ENCODE results near the gene PHLDA3. TPM values are rescaled to one million over a fixed set of nuclear protein-coding genes. Genes with fewer than 3 reads are reported as not detected.

Gene PHLDA3
- total RNA-seq, 1 donor from 2014 or later: 74.8 TPM

GRCh38 chr1:201468501-201468843 lies 516 bp downstream of the PHLDA3 start:
- DNase-seq (ENCODE audit: extremely low read depth, low read depth, low spot score): no peak

DNA sequence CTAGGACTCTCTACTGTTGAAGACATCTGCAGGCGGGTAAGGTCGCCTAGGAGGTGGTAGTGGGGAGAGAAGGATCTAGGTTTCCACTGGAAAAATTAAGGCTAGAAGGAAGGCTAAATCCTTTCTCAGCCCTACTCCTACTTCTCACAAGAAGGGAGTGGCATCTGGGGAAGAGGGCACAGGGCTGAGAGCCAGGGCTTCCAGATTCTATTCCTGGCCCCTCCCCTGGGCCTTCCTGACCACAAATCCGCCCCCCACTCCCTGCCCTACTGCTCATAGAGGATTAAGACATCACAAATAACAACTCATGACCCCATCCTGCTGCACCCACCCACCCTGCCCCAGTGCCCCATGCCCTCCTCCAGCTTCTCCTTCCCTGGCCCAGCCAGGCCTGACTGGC lies 2.5 kb downstream of the PHLDA3 start:
- DNase-seq (ENCODE audit: extremely low read depth, low read depth, low spot score): no peak

- DNase-seq (ENCODE audit: extremely low read depth, low read depth, low spot score): no peak
Observed at GRCh38 chr1:201465698-201466290, 3.2 kb downstream of the PHLDA3 start.

GRCh38 chr1:201463071-201463552 lies 5.9 kb downstream of the PHLDA3 start:
- no peak for DNase-seq (ENCODE audit: extremely low read depth, low read depth, low spot score)

- DNase-seq (ENCODE audit: extremely low read depth, low read depth, low spot score): no peak
Observed at GRCh38 chr1:201461645-201462441, 7.1 kb downstream of the PHLDA3 start.

DNA sequence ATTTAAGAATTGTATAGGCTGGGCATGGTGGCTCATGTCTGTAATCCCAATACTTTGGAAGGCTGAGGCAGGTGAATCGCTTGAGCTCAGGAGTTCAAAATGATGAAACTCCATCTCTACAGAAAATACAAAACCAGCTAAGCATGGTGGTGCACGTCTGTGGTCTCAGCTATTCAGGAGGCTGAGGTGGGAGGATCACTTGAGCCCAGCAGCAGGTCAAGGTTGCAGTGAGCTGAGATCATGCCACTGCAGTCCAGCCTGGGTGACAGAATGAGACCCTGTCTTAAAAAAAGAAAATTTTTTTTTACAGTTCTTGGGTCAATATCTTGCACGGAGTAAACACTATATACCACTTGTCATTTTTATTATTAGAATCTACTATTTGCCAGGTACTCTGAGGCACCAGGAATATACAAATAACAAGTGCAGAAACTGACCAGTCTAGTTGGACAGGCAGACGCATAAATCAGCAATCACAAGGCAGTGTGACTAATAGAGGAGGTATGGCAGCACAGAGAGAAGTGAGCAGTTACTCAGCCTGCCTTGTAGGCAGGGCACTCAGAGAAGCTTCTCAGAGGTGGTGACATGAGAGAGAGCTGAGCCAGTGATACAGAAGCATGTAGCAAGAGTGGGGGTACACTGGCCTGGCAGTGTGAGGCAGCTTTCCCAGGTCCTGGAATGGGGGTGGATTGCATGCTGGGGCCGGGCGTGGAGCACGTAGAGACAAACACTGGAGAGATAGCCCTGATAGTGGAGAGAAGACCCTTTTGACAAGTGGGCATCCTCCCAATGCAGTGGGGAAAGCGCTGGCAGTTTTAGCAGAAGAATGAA lies 8.0 kb downstream of the PHLDA3 start:
- peak; percentile 63 for DNase-seq (ENCODE audit: extremely low read depth, low read depth, low spot score)

DNA sequence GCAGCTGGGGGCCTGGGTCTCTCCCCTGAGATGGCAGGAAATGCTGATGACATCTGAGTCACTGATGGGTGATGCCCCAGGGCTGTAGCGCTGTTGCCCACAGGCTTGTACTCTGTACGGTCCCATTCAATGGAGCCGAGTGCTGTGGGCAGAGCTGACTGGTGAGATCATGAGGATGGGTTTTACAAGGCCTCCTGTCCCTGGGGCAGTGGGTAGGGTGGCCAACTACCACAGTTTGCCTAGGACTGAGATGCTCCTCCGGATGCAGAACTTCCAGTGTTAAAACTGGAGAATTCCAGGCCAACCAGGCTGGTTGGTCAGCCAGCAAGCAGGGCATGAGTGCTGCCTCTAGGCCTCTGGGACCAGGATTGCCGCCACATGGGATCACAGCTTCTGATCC lies 9.2 kb downstream of the PHLDA3 start:
- DNase-seq (ENCODE audit: extremely low read depth, low read depth, low spot score): no peak

DNA sequence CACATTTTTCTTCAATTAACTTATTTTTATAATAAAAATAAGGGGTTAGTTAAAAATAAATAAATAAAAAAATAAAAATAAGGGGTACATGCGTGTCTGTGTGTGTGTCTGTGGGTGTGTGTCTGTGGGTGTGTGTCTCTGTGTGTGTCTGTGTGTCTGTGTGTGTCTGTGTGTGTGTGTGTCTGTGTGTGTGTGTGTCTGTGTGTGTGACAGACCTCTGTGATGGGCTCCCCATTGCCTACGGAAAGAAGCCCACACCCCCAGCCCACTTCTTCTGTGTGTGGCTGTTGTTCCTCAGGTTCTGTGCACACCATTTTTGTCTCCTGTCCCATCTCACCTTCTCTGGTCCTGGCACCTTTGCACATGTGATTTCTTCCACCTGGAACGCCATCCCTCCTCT lies 9.9 kb downstream of the PHLDA3 start:
- no peak for DNase-seq (ENCODE audit: extremely low read depth, low read depth, low spot score)

DNA sequence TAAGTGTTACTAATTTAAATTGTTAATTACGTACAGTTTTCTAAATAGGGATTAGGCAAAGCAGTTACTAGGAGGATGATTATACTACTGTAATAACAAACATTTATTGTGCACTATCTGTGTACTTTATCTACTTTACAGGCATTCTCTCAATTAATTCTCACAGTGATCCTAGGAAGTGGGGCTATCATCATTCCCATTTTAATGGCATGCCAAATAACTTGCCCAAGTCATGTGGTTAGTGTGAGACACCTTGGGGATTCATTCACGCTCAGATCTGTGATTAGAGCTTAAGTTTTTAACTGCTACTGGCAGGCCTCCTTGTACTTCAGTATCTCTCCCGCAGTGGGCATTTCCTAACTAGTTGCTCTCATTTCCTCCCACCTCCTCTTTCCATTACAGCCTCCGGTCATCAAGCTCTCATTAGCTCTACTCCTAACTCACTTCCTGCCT lies 11.5 kb downstream of the PHLDA3 start:
- DNase-seq (ENCODE audit: extremely low read depth, low read depth, low spot score): no peak

DNA sequence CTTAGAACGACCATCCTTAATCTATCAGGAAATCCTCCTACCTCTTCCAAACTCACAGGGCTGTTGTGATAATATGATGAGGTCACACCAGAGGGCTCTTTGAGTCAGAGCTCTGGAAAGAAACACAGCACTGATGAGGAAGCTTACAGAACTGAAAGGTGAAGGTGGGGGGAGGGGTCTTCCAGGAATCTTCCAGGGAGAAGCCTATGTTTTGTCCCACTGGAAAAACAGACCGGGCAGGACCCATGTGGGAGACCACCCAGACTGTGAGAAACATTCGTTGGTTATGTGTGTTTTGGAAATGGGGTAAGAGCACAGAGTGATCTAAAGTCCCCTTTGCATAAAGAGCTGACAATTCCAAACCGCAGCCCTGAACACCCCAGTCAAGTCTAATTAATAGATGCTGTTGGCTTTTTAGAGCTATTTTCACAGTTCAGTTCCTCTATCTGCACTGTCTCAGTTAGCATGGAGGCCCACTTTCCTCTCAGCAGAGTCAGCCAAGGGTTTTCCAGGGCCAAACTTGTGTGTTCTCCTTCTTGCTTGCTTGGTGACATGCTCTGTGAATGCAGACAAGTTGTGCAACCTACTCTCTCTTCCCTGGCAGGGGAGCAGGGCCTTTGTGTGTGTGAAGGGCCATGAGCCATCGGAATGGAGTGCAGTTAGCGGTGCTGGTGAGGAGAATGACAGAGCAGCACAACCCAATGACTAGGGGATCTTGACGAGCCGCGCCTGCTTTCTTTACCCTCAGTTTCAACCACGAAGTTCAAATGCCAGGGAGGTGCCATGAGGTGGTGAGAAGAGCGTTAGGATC lies 12.3 kb downstream of the PHLDA3 start:
- DNase-seq (ENCODE audit: extremely low read depth, low read depth, low spot score): peak; percentile 27

- no peak for DNase-seq (ENCODE audit: extremely low read depth, low read depth, low spot score)
Observed at GRCh38 chr1:201455098-201455497, 13.9 kb downstream of the PHLDA3 start.

GRCh38 chr1:201454608-201455007 lies 14.4 kb downstream of the PHLDA3 start:
- DNase-seq (ENCODE audit: extremely low read depth, low read depth, low spot score): no peak

DNA sequence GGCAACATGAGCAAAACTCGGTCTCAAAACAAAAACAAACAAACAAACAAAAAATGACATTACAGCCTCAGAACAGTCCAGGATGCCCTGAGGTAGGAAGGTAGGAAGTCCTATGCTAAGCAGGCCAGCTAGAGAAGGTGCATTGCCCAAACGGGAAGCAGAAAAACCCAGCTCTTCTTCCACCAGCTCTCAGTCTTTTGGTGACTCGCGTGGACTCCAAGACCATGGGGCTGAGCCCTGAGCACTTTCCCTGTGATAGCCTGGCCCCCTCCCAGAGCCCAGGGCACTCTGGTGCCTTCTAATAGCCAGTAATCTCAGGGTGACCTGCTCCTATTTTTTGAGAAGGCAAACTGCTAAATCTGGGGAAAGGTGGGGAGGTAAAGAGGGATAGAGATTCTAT lies 16.1 kb downstream of the PHLDA3 start:
- DNase-seq (ENCODE audit: extremely low read depth, low read depth, low spot score): no peak

GRCh38 chr1:201450721-201451291 lies 18.2 kb downstream of the PHLDA3 start:
- DNase-seq (ENCODE audit: extremely low read depth, low read depth, low spot score): no peak

- no peak for DNase-seq (ENCODE audit: extremely low read depth, low read depth, low spot score)
Observed at GRCh38 chr1:201448990-201449389, 20.0 kb downstream of the PHLDA3 start.

- DNase-seq (ENCODE audit: extremely low read depth, low read depth, low spot score): no peak
Observed at GRCh38 chr1:201447903-201448871, 20.8 kb downstream of the PHLDA3 start.

GRCh38 chr1:201445310-201445709 lies 23.7 kb downstream of the PHLDA3 start:
- DNase-seq (ENCODE audit: extremely low read depth, low read depth, low spot score): no peak

GRCh38 chr1:201444792-201445191 lies 24.2 kb downstream of the PHLDA3 start:
- no peak for DNase-seq (ENCODE audit: extremely low read depth, low read depth, low spot score)

- no peak for DNase-seq (ENCODE audit: extremely low read depth, low read depth, low spot score)
Observed at GRCh38 chr1:201443747-201444146, 25.2 kb downstream of the PHLDA3 start.
